Activated CD8-positive, alpha-beta T cell treated with anti-CD3 and anti-CD28 coated beads, Interleukin-2, amount 10 ng/mL, durations not matched to agents 7 days and 5 days (primary cell): Measurements from ENCODE around the gene ASPA. TPM values are rescaled to one million over a fixed set of nuclear protein-coding genes. Genes with fewer than 3 reads are reported as not detected.
A peak's percentile ranks its signal among the peaks of the same experiment; 100 is the strongest.
"Not testable (repeated sequence)": the region's sequence is repeated elsewhere in the genome, so short reads cannot be mapped to it uniquely, and the experiment has no call there.

Experiments used
- ATAC-seq: fragments of 150-1000 bp; cut with Tn5 transposase; one replicate; pipeline ENCODE4 v1.10.0; 2021; ENCODE audit warnings: moderate library complexity
- CTCF ChIA-PET: fragments of 350-600 bp; sonication (Branson Sonifier 250); formaldehyde crosslinking; loops from one replicate; lab custom pipeline; 2021; ENCODE audit warnings: antibody characterized with exemption; lab: Charles Lee
- POLR2A ChIA-PET: fragments of 350-600 bp; sonication (Branson Sonifier 250); formaldehyde crosslinking; loops from one replicate; lab custom pipeline; 2021; ENCODE audit warnings: antibody characterized with exemption; lab: Charles Lee
- DNase-seq: peaks from one replicate; pipeline ENCODE4 v3.0.0-alpha.2; 2020
- H3K27ac Mint-ChIP-seq: one replicate; pipeline ENCODE4 v1.8.0; 2021; ENCODE audit warnings: mild to moderate bottlenecking, mixed read lengths
- H3K27me3 Mint-ChIP-seq: one replicate; pipeline ENCODE4 v1.8.0; 2021; ENCODE audit warnings: low read depth, mixed read lengths
- H3K36me3 Mint-ChIP-seq: one replicate; pipeline ENCODE4 v1.8.0; 2021; ENCODE audit warnings: low read depth, mixed read lengths
- H3K4me1 Mint-ChIP-seq: one replicate; pipeline ENCODE4 v1.8.0; 2021; ENCODE audit warnings: low read depth, mixed read lengths
- H3K4me3 Mint-ChIP-seq: one replicate; pipeline ENCODE4 v1.8.0; 2021; ENCODE audit warnings: mild to moderate bottlenecking, mixed read lengths
- H3K9me3 Mint-ChIP-seq: one replicate; pipeline ENCODE4 v1.8.0; 2022; ENCODE audit warnings: mixed read lengths; ENCODE audit not compliant: insufficient read depth
- total RNA-seq, 2 experiments: library from RNA; stranded (reverse); gene quantifications; one replicate each; pipeline ENCODE4 v1.2.3, GENCODE V29; 2021

The ASPA gene
- total RNA-seq, result not detected

GRCh38 chr17:3475812-3476610, at the start of gene ASPA:
Gene ASPA (plus strand): TSS chr17:3475997. CDS start chr17:3476160, 163 bp downstream.
- ATAC-seq (no peak), DNase-seq (no peak)
- ChIA-PET POLR2A (no interaction called here), CTCF (no interaction called here)
- no peaks in the 10 kb centered on the region for H3K4me1 Mint-ChIP-seq
- H3K27ac Mint-ChIP-seq, result no peak within 1 kb of the TSS
- no peaks in the 10 kb centered on the region for H3K9me3 Mint-ChIP-seq
- peaks cover 5% of the 10 kb centered on the region for H3K27me3 Mint-ChIP-seq
- no peaks in the 10 kb centered on the region for H3K36me3 Mint-ChIP-seq
- H3K4me3 Mint-ChIP-seq, result peak within 1 kb of the TSS; percentile 20

DNA sequence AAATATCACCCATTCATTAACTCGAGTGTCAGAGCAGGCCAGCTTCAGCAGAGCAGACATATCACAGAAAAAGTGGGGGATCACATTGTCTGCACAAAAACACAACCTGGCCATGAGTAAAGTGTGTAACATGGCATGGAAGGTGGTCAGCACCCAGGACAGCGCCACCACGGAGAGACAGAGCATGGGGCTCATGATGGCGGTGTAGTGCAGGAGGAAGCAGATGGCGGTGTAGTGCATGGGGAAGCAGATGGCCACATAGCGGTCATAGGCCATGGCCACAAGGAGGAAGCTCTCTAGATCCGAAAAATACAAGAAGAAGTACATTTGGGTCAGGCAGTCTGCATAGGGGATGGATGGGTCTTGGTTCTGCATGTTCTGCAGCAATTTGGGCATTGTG, 42.6 kb upstream of the ASPA start:
- ATAC-seq, H3K4me3 Mint-ChIP-seq, H3K9me3 Mint-ChIP-seq, CTCF ChIA-PET, H3K27me3 Mint-ChIP-seq, H3K27ac Mint-ChIP-seq, H3K36me3 Mint-ChIP-seq, POLR2A ChIA-PET, H3K4me1 Mint-ChIP-seq: not testable (repeated sequence)
- DNase-seq, result peak; percentile 39

GRCh38 chr17:3433741-3434140, 42.1 kb upstream of the ASPA start, which contains the start of gene OR1E2:
Gene OR1E2 (minus strand): TSS chr17:3433841. CDS start chr17:3433841, 0 bp downstream.
- H3K9me3 Mint-ChIP-seq, result no peaks in the 10 kb centered on the region
- H3K4me3 Mint-ChIP-seq, result no peak within 1 kb of the TSS
- H3K27ac Mint-ChIP-seq, result no peak within 1 kb of the TSS
- CTCF ChIA-PET, result no interaction called here
- no peak for DNase-seq
- H3K27me3 Mint-ChIP-seq, result peaks cover 4% of the 10 kb centered on the region
- ATAC-seq, result no peak
- POLR2A ChIA-PET, result no interaction called here
- H3K36me3 Mint-ChIP-seq, result no peaks in the 10 kb centered on the region
- H3K4me1 Mint-ChIP-seq, result no peaks in the 10 kb centered on the region

DNA sequence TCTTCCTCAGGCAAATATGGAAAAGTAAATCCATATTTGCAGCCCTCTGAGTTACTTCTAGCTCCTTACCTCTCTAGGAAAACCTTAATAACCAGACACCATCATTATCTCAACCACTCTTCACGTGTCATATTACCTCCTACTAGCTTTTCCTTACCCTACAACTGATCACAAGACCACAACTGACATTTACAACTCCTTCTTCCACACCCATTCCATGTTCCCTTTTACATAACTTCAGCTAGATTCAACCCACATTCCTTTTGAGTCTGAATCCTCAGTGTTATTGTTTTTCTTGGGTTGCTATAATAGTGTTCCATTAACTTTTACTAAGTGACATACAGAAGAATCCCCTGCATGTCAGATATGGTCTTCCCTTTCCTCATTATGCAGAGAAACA, 37.4 kb upstream of the ASPA start:
- Mint-ChIP-seq H3K36me3 (no peaks in the 10 kb centered on the region), H3K9me3 (no peaks in the 10 kb centered on the region), H3K27me3 (peaks cover 19% of the 10 kb centered on the region), H3K4me3 (no peak overlapping the region), H3K27ac (no peak overlapping the region), H3K4me1 (no peaks in the 10 kb centered on the region)
- ChIA-PET POLR2A (no interaction called here), CTCF (no interaction called here)
- DNase-seq (no peak), ATAC-seq (no peak)

- Mint-ChIP-seq H3K4me3 (no peak overlapping the region), H3K36me3 (no peaks in the 10 kb centered on the region)
- CTCF ChIA-PET, result no interaction called here
Measured at GRCh38 chr17:3440451-3440850, 35.3 kb upstream of the ASPA start.

DNA sequence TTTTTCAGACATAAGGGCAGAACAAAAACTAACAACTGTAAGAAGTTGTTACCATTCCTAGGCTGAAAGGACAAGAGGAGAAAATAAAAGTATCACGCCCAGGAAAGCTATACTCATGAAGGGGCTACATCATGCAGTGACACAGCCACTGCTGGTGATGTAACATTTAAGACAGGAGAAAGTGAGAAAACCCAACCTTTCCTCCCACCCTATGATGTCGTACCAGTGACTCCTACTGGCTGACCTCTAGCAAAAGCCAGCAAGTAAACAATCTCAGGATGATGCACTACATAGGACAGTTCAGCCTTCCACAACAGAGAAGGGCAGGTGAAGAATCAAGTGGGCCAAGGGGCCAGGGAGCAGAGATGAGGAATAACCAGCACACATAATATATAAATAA, 28.2 kb upstream of the ASPA start:
- ATAC-seq, result no peak

More at GRCh38 chr17:3440451-3440850, 35.3 kb upstream of the ASPA start:
- no peaks in the 10 kb centered on the region for H3K9me3 Mint-ChIP-seq
- H3K27me3 Mint-ChIP-seq, result peaks cover 25% of the 10 kb centered on the region
- DNase-seq, result no peak
- no peaks in the 10 kb centered on the region for H3K4me1 Mint-ChIP-seq
- no peak overlapping the region for H3K27ac Mint-ChIP-seq
- POLR2A ChIA-PET, result no interaction called here
- no peak for ATAC-seq

GRCh38 chr17:3448059-3448665, 27.6 kb upstream of the ASPA start:
- no peaks in the 10 kb centered on the region for H3K36me3 Mint-ChIP-seq

More for the DNA sequence above, 28.2 kb upstream of the ASPA start:
- H3K4me1 Mint-ChIP-seq, result no peaks in the 10 kb centered on the region
- ChIA-PET POLR2A (no interaction called here), CTCF (no interaction called here)
- H3K9me3 Mint-ChIP-seq, result no peaks in the 10 kb centered on the region
- H3K27ac Mint-ChIP-seq, result no peak overlapping the region
- DNase-seq, result no peak
- H3K4me3 Mint-ChIP-seq, result no peak overlapping the region
- no peaks in the 10 kb centered on the region for H3K36me3 Mint-ChIP-seq
- H3K27me3 Mint-ChIP-seq, result peaks cover 9% of the 10 kb centered on the region

GRCh38 chr17:3466355-3466754, 9.4 kb upstream of the ASPA start:
- ATAC-seq, POLR2A ChIA-PET, CTCF ChIA-PET, H3K27ac Mint-ChIP-seq, H3K36me3 Mint-ChIP-seq, H3K4me1 Mint-ChIP-seq, H3K9me3 Mint-ChIP-seq, DNase-seq, H3K4me3 Mint-ChIP-seq, H3K27me3 Mint-ChIP-seq: not testable (repeated sequence)

More at GRCh38 chr17:3448059-3448665, 27.6 kb upstream of the ASPA start:
- ATAC-seq (no peak), DNase-seq (no peak)
- Mint-ChIP-seq H3K9me3 (no peaks in the 10 kb centered on the region), H3K4me3 (no peak overlapping the region), H3K4me1 (no peaks in the 10 kb centered on the region), H3K27ac (no peak overlapping the region), H3K27me3 (peaks cover 8% of the 10 kb centered on the region)
- POLR2A ChIA-PET, result no interaction called here
- CTCF ChIA-PET, result no interaction called here

- H3K4me3 Mint-ChIP-seq, result no peak overlapping the region
- ATAC-seq (no peak), DNase-seq (no peak)
- H3K4me1 Mint-ChIP-seq, result no peaks in the 10 kb centered on the region
- ChIA-PET CTCF (no interaction called here), POLR2A (no interaction called here)
- H3K27me3 Mint-ChIP-seq, result peaks cover 5% of the 10 kb centered on the region
- H3K9me3 Mint-ChIP-seq, result no peaks in the 10 kb centered on the region
- H3K36me3 Mint-ChIP-seq, result no peaks in the 10 kb centered on the region
- no peak overlapping the region for H3K27ac Mint-ChIP-seq
Measured at GRCh38 chr17:3469529-3469928, 6.3 kb upstream of the ASPA start.

DNA sequence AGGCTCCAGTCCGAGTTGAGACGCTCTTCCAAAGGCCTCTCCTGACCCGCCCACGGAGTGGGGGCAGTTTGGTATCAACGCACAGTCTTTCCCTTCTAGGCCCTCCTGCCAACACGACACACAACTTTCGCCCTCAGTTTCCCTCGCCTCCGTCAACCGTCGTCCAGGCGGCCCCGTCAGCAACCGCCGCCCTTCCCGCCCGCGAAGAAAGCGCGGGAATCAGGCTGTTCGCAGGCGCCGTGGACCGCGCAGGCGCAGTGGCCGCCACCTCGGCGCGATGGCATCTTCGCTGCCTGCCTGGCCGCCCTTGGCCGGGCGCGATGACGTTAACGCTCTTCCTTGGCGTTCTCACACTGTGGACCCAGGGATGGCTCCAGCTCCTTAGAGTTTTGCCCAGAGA, 4.2 kb upstream of the ASPA start, which contains the start of gene SPATA22:
TSS of gene SPATA22 (minus strand) at position 221 of the 400 bp plus-strand sequence. CDS start 2,494 bp downstream, outside the sequence.
- no peak within 1 kb of the TSS for H3K27ac Mint-ChIP-seq
- no peaks in the 10 kb centered on the region for H3K4me1 Mint-ChIP-seq
- ChIA-PET CTCF (no interaction called here), POLR2A (no interaction called here)
- DNase-seq, result no peak
- H3K27me3 Mint-ChIP-seq, result peaks cover 5% of the 10 kb centered on the region
- no peaks in the 10 kb centered on the region for H3K9me3 Mint-ChIP-seq
- ATAC-seq, result no peak
- no peaks in the 10 kb centered on the region for H3K36me3 Mint-ChIP-seq
- no peak within 1 kb of the TSS for H3K4me3 Mint-ChIP-seq

- Mint-ChIP-seq H3K4me3 (no peak overlapping the region), H3K27me3 (peaks cover 5% of the 10 kb centered on the region), H3K4me1 (no peaks in the 10 kb centered on the region), H3K36me3 (no peaks in the 10 kb centered on the region), H3K27ac (no peak overlapping the region), H3K9me3 (no peaks in the 10 kb centered on the region)
- DNase-seq, result no peak
- POLR2A ChIA-PET, result no interaction called here
- no peak for ATAC-seq
- CTCF ChIA-PET, result no interaction called here
Measured at GRCh38 chr17:3472137-3472536, 3.7 kb upstream of the ASPA start.

- Mint-ChIP-seq H3K4me3 (no peak overlapping the region), H3K4me1 (no peaks in the 10 kb centered on the region), H3K9me3 (no peaks in the 10 kb centered on the region), H3K27me3 (peaks cover 5% of the 10 kb centered on the region), H3K27ac (no peak overlapping the region), H3K36me3 (no peaks in the 10 kb centered on the region)
- DNase-seq (no peak), ATAC-seq (no peak)
- POLR2A ChIA-PET, result no interaction called here
- CTCF ChIA-PET, result no interaction called here
Measured at GRCh38 chr17:3474212-3474611, 1.6 kb upstream of the ASPA start.
